Heart left ventricle (tissue), 16 donors: ENCODE results near the gene GABRB1. TPM values are rescaled to one million over a fixed set of nuclear protein-coding genes. Genes with fewer than 3 reads are reported as not detected.
"Not testable (repeated sequence)": the region's sequence is repeated elsewhere in the genome, so short reads cannot be mapped to it uniquely, and the experiment has no call there.

Experiments used
- ATAC-seq, 4 donors: fragments of 200-7000 bp; cut with Tn5 transposase; one replicate each; pipeline ENCODE4 v1.9.1; 2020 to 2022; ENCODE audit warnings: moderate library complexity in 4 of 4, mild to moderate bottlenecking in 3 of 4, moderate number of reproducible peaks in 1 of 4
- DNase-seq, 5 donors: peaks; one replicate each; pipeline ENCODE4 v3.0.0-alpha.2; 2020
- H3K27ac ChIP-seq, 12 donors: fragments of 200-600 bp; sonication (generic) in 4 of 12; one replicate each; pipeline versions ENCODE4 v1.5.0 to v1.8.0; 2016 to 2022; ENCODE audit warnings: mild to moderate bottlenecking in 2 of 12
- H3K27me3 ChIP-seq, 9 donors: fragments of 200-600 bp; sonication (generic) in 2 of 9; one replicate each; pipeline versions ENCODE4 v1.5.1 to v1.8.0; 2016 to 2022; ENCODE audit warnings: mild to moderate bottlenecking in 3 of 9
- H3K36me3 ChIP-seq, 9 donors: fragments of 200-600 bp; sonication (generic) in 2 of 9; one replicate each; pipeline versions ENCODE4 v1.5.0 to v1.8.0; 2018 to 2022; ENCODE audit warnings: mild to moderate bottlenecking in 2 of 9
- H3K4me1 ChIP-seq, 12 donors: fragments of 200-600 bp; sonication (generic) in 4 of 12; one replicate each; pipeline versions ENCODE4 v1.5.0 to v1.8.0; 2016 to 2022; ENCODE audit warnings: mild to moderate bottlenecking in 3 of 12
- H3K4me3 ChIP-seq, 12 donors: fragments of 200-600 bp; sonication (generic) in 4 of 12; one replicate each; pipeline versions ENCODE4 v1.5.0 to v1.8.0; 2017 to 2022; ENCODE audit warnings: mild to moderate bottlenecking in 9 of 12, moderate library complexity in 4 of 12
- H3K9me3 ChIP-seq, 12 donors: fragments of 200-600 bp; sonication (generic) in 4 of 12; one replicate each; pipeline versions ENCODE4 v1.5.0 to v1.8.0; 2016 to 2022; ENCODE audit warnings: mild to moderate bottlenecking in 1 of 12
- POLR2A ChIP-seq, 2 donors: fragments of 450-650 bp; IDR thresholded peaks; one replicate each; pipeline ENCODE4 v1.6.1; 2017; ENCODE audit warnings: antibody characterized with exemption in 2 of 2, mild to moderate bottlenecking in 2 of 2, moderate library complexity in 2 of 2
- WGBS, 4 donors: extraction: QIAGEN DNeasy Blood & Tissue Kit in 2 of 4; methylation state at CpG; one replicate each; pipeline versions ENCODE4 v1.1.5 to v1.1.7; 2013 to 2018; 5-methylcytosine and 5-hydroxymethylcytosine counted together
- intact Hi-C, 10 donors: fragments of 100-400 bp; cut with DNase I; formaldehyde crosslinking; loops; one replicate each; pipeline versions ENCODE4 v1.11.1 to v1.14.2; 2022
- polyA plus RNA-seq, 2 donors: library from polyadenylated mRNA; stranded (reverse); fragments of 200-250 nt; gene quantifications; one replicate each; pipeline ENCODE4 v1.2.3, GENCODE V29; 2013
- total RNA-seq, 9 donors: library from RNA; depleted of rRNA in 2 of 9; stranded (reverse); fragments of >200 nt in 2 of 9; fragmentation: NEBNext Ultra II Directional in 3 of 9; extraction: Animal tissue kit (Norgen Biotek cat#: 25700) in 3 of 9; gene quantifications; one replicate each; pipeline versions ENCODE4 v1.1.0 to v1.2.4, GENCODE V29; 2016 to 2023
- TF ChIP-seq, protein P1 (sequence below), 12 donors: fragments of 200-600 bp; sonication (generic) in 4 of 12; IDR thresholded peaks; one replicate each; pipeline versions ENCODE4 v1.5.0 to v1.8.0; 2018 to 2022; ENCODE audit warnings: antibody characterized with exemption in 12 of 12, mild to moderate bottlenecking in 5 of 12
- donor health status: ischemic (EF 13 %, LVEDD 7.1; RV severe dilation, severe dysfunction).
- donor health status: healthy with polysubstance abuse.
- donor health status: DM: no; HTN: yes; CAD: no.
- donor health status: DM: no; HTN: no; CAD: no.
- donor health status: ischemic (EF 25% LVEDD 6.9; RV normal size, moderate dysfunction).
- donor health status: ischemic (EF 25% LVEDD 5.7; RV mildly dilated, moderate dysfunction).
- donor health status: healthy.
- donor health status: DM: yes; HTN: yes; CAD: no.
- donor health status: ischemic (EF 35%, LVEDD 5.7; RV mildly dilated, moderate dysfunction).
- donor health status: nonischemic (EF 11% LVEDD 7.7; RV severe dilation, severe dysfunction).
- donor health status: DM: yes; HTN: yes; CAD: no.
- donor health status: PGD.
- donor health status: ischemic (EF 29% LVEDD 5.4; RV normal size, mild dysfunction).
- donor health status: nonischemic (EF 23%, LVEDD 6.1; RV moderate dilation, normal function).

The GABRB1 gene
- total and polyA plus RNA-seq, 11 donors = 1.0 to 13.6 (median 4.5) TPM

DNA sequence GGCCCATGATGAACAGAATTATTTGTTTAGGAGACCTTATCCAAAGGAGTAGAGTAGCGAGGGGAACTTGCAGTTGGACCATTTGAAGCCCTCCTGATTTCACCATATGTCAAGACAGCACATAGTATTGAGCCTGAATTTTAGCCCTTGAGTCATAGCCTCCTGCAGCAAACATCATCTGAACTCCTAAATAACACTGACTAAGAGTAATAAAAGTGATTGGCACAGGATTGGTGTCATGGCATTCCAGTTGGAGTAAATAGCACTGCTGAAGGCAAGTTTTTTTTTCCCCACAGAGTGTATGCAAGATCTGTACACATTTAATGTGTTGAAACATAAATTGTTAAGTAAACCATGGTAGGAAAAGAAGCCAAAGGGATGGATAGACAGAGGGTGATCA lies 343.1 kb downstream of the GABRB1 start:
- intact Hi-C loops = no loop called here
- Histone ChIP-seq H3K36me3 (no peaks in the 10 kb centered on the region), H3K4me3 (no peak overlapping the region), H3K9me3 (no peaks in the 10 kb centered on the region), H3K27me3 (no peaks in the 10 kb centered on the region), H3K27ac (no peak overlapping the region), H3K4me1 (no peaks in the 10 kb centered on the region)
- TF ChIP-seq POLR2A (IDR thresholded peaks at IDR 0.05) = no peak
- TF ChIP-seq, protein P1, sequence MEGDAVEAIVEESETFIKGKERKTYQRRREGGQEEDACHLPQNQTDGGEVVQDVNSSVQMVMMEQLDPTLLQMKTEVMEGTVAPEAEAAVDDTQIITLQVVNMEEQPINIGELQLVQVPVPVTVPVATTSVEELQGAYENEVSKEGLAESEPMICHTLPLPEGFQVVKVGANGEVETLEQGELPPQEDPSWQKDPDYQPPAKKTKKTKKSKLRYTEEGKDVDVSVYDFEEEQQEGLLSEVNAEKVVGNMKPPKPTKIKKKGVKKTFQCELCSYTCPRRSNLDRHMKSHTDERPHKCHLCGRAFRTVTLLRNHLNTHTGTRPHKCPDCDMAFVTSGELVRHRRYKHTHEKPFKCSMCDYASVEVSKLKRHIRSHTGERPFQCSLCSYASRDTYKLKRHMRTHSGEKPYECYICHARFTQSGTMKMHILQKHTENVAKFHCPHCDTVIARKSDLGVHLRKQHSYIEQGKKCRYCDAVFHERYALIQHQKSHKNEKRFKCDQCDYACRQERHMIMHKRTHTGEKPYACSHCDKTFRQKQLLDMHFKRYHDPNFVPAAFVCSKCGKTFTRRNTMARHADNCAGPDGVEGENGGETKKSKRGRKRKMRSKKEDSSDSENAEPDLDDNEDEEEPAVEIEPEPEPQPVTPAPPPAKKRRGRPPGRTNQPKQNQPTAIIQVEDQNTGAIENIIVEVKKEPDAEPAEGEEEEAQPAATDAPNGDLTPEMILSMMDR (IDR thresholded peaks at IDR 0.05) = no peak
- WGBS, 4 donors = 81 to 91% (median 87%) methylated on average over 1 of the region's 1 CpG
- ATAC-seq (no peak), DNase-seq (no peak)

DNA sequence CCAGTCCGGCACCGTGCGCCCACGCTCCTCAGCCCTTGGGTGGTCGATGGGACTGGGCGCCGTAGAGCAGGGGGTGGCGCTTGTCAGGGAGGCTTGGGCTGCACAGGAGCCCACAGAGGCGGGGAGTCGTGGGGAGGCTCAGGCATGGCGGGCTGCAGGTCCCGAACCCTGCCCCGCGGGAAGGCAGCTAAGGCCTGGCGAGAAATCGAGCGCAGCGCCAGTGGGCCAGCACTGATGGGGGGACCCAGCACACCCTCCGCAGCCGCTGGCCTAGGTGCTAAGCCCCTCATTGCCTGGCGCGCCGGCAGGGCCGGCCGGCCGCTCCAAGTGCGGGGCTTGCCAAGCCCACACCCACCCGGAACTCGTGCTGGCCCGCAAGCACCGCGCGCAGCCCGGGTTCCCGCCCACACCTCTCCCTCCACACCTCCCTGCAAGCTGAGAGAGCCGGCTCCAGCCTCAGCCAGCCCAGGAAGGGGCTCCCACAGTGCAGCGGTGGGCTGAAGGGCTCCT lies 346.7 kb downstream of the GABRB1 start:
- H3K4me3 ChIP-seq, H3K36me3 ChIP-seq, H3K27ac ChIP-seq, DNase-seq, intact Hi-C loops, ATAC-seq, H3K27me3 ChIP-seq, H3K9me3 ChIP-seq, H3K4me1 ChIP-seq: not testable (repeated sequence)
- 96 to 98% (median 97%) methylated on average over 12 to 37 of the region's 37 CpGs for WGBS, 4 donors

DNA sequence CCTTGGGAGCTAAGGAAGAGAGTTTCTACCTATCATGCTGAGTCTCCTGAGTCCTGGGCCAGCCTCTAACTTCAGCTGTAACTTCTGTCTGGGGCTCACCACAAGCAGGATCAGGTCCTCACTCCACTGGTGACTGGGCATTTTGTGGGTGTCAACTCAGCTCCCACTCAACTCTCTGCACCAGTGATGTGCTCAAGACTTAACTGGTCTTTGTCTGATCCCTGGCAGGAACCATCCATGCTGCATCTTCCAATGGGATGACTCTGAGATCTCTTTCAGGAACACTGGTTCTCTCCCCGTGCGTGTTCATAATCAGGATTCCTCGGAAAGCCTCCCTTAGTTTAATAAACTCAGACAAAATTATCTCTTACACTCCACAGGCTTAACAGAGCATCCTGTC lies 349.8 kb downstream of the GABRB1 start:
- 79 to 88% (median 83%) methylated on average over 3 of the region's 3 CpGs for WGBS, 4 donors
- intact Hi-C loops = loop anchor here in 7 of 10 donors (5.0 to 10.0 kb wide), 7 partner anchors 256 to 1056 kb away; partner anchors contain the start of gene GABRB1 (in 2 of the 7)
- H3K27ac ChIP-seq = no peak overlapping the region
- TF ChIP-seq, protein P1 (IDR thresholded peaks at IDR 0.05) = no peak
- no peak for TF ChIP-seq POLR2A (IDR thresholded peaks at IDR 0.05)
- H3K9me3 ChIP-seq = no peaks in the 10 kb centered on the region
- H3K27me3 ChIP-seq = no peaks in the 10 kb centered on the region
- H3K4me1 ChIP-seq = no peaks in the 10 kb centered on the region
- no peak overlapping the region for H3K4me3 ChIP-seq
- ATAC-seq = no peak
- no peak for DNase-seq
- H3K36me3 ChIP-seq = no peaks in the 10 kb centered on the region

DNA sequence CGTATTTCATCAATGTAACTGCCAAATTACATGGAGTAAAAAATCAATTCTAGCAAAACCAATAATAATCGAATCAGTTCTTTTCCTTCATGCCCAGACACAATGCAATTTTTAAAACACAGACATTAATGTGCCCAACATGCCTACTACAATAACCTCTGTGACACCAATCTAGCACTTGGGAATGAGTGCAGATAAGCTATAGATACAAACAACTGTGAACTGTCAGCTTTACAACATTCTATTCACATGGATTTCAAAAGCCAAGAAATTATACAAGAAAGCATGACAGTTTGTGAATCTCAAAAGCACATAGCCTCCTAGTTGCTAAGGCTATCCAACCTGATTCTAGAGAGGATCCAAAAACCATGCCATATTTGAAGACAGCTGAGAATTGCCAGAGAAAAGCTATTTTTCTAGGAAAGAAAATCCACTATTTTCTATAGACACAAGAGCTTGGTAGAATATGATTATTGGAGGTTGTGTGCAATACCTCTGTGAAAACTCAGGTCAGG lies 351.5 kb downstream of the GABRB1 start:
- no peaks in the 10 kb centered on the region for H3K36me3 ChIP-seq
- H3K27me3 ChIP-seq = no peaks in the 10 kb centered on the region
- ATAC-seq = no peak
- H3K27ac ChIP-seq = no peak overlapping the region
- no peaks in the 10 kb centered on the region for H3K4me1 ChIP-seq
- H3K4me3 ChIP-seq = no peak overlapping the region
- 61 to 70% (median 69%) methylated on average over 2 of the region's 2 CpGs for WGBS, 4 donors
- intact Hi-C loops = loop anchor here in 7 of 10 donors (2.0 to 10.0 kb wide), 8 partner anchors 258 to 1058 kb away; partner anchors contain the start of gene GABRB1 (in 2 of the 7)
- H3K9me3 ChIP-seq = no peaks in the 10 kb centered on the region
- DNase-seq = no peak
- TF ChIP-seq POLR2A (IDR thresholded peaks at IDR 0.05) = no peak
- TF ChIP-seq, protein P1 (IDR thresholded peaks at IDR 0.05) = no peak
